CD4-positive, alpha-beta T cell (primary cell): ENCODE results near the gene SLC2A2. TPM values are rescaled to one million over a fixed set of nuclear protein-coding genes. Genes with fewer than 3 reads are reported as not detected.

Experiments used
- ATAC-seq: fragments of 200-7000 bp; cut with Tn5 transposase; one replicate; pipeline ENCODE4 v1.10.0; 2022; ENCODE audit warnings: mild to moderate bottlenecking; ENCODE audit not compliant: poor library complexity
- CTCF ChIA-PET: fragments of 350-600 bp; sonication (Branson Sonifier 250); formaldehyde crosslinking; loops from one replicate; lab custom pipeline; 2021; ENCODE audit warnings: antibody characterized with exemption, inconsistent platforms; lab: Charles Lee
- POLR2A ChIA-PET: fragments of 350-600 bp; sonication (Branson Sonifier 250); formaldehyde crosslinking; loops from one replicate; lab custom pipeline; 2021; ENCODE audit warnings: antibody characterized with exemption, inconsistent platforms; lab: Charles Lee
- DNase-seq, 14 experiments: peaks; one replicate each; pipeline ENCODE4 v3.0.0-alpha.2; 2013 to 2020; ENCODE audit warnings: mixed read lengths in 2 of 14
- H3K27ac ChIP-seq, 2 donors: one replicate each; pipeline versions ENCODE4 v1.5.1 to v1.7.0; 2013; ENCODE audit warnings: low read length in 2 of 2, low read depth in 1 of 2, mild to moderate bottlenecking in 1 of 2
- H3K27me3 ChIP-seq, 2 experiments: 1 replicate in 1 of 2; 2 replicates in 1 of 2; pipeline versions ENCODE4 v1.6.1 to v1.7.0; 2013; ENCODE audit warnings: low read length in 2 of 2, control low read depth in 1 of 2, mild to moderate bottlenecking in 1 of 2, moderate library complexity in 1 of 2; ENCODE audit not compliant: insufficient read depth in 2 of 2, control insufficient read depth in 1 of 2
- H3K36me3 ChIP-seq: one replicate; pipeline ENCODE4 v1.6.1; 2013; ENCODE audit warnings: low read length, control low read depth; ENCODE audit not compliant: insufficient read depth
- H3K4me1 ChIP-seq: one replicate; pipeline ENCODE4 v1.6.1; 2013; ENCODE audit warnings: low read length, control low read depth; ENCODE audit not compliant: insufficient read depth
- H3K4me3 ChIP-seq: one replicate; pipeline ENCODE4 v1.5.1; 2013; ENCODE audit warnings: mild to moderate bottlenecking, low read length, moderate library complexity
- H3K9me3 ChIP-seq, 2 experiments: 1 replicate in 1 of 2; 2 replicates in 1 of 2; pipeline versions ENCODE4 v1.6.1 to v1.7.0; 2013; ENCODE audit warnings: low read length in 2 of 2, mild to moderate bottlenecking in 2 of 2, control low read depth in 1 of 2, moderate library complexity in 1 of 2; ENCODE audit not compliant: control insufficient read depth in 1 of 2, insufficient read depth in 1 of 2
- H3K27ac Mint-ChIP-seq: one replicate; pipeline ENCODE4 v1.8.0; 2020; ENCODE audit warnings: mixed read lengths
- H3K27me3 Mint-ChIP-seq: one replicate; pipeline ENCODE4 v1.8.0; 2021; ENCODE audit warnings: mixed read lengths
- H3K36me3 Mint-ChIP-seq: one replicate; pipeline ENCODE4 v1.8.0; 2021; ENCODE audit warnings: low read depth, mixed read lengths
- H3K4me1 Mint-ChIP-seq: one replicate; pipeline ENCODE4 v1.8.0; 2021; ENCODE audit warnings: low read depth, mixed read lengths
- H3K4me3 Mint-ChIP-seq: one replicate; pipeline ENCODE4 v1.8.0; 2020; ENCODE audit warnings: mild to moderate bottlenecking, mixed read lengths
- H3K9me3 Mint-ChIP-seq: one replicate; pipeline ENCODE4 v1.8.0; 2020; ENCODE audit warnings: mixed read lengths
- CTCF ChIP-seq: fragments of 200-600 bp; IDR thresholded peaks from one replicate; pipeline ENCODE4 v1.8.0; 2022; ENCODE audit warnings: antibody characterized with exemption, mild to moderate bottlenecking
- intact Hi-C, 2 experiments: fragments of 100-400 bp; cut with DNase I in 1 of 2; cut with micrococcal nuclease in 1 of 2; formaldehyde crosslinking; loops; one replicate each; pipeline versions ENCODE4 v1.15.1 to v1.9.0; 2023 to 2025; cut with DNase I, micrococcal nuclease
- total RNA-seq, 174 experiments: library from RNA in 2 of 174; stranded (reverse) in 2 of 174; gene quantifications; one replicate each; pipeline ENCODE4 v1.2.3 and lab custom pipeline; 2021 to 2026

The SLC2A2 gene
- total RNA-seq, 2 experiments from 2014 or later = not detected

GRCh38 chr3:171011873-171012336 lies 14.6 kb downstream of the SLC2A2 start:
- Mint-ChIP-seq H3K4me1 (no peaks in the 10 kb centered on the region), H3K9me3 (no peaks in the 10 kb centered on the region), H3K36me3 (no peaks in the 10 kb centered on the region), H3K4me3 (no peak overlapping the region), H3K27me3 (peaks cover 7% of the 10 kb centered on the region), H3K27ac (no peak overlapping the region)
- CTCF ChIA-PET = no interaction called here
- TF ChIP-seq CTCF = no peak
- H3K9me3 ChIP-seq = no peaks in the 10 kb centered on the region
- H3K4me3 ChIP-seq = no peak overlapping the region
- no peaks in the 10 kb centered on the region for H3K36me3 ChIP-seq
- intact Hi-C loops = no loop called here
- DNase-seq (no peak), ATAC-seq (no peak)
- H3K4me1 ChIP-seq = no peaks in the 10 kb centered on the region
- POLR2A ChIA-PET = no interaction called here
- H3K27ac ChIP-seq = no peak overlapping the region
- no peaks in the 10 kb centered on the region for H3K27me3 ChIP-seq

DNA sequence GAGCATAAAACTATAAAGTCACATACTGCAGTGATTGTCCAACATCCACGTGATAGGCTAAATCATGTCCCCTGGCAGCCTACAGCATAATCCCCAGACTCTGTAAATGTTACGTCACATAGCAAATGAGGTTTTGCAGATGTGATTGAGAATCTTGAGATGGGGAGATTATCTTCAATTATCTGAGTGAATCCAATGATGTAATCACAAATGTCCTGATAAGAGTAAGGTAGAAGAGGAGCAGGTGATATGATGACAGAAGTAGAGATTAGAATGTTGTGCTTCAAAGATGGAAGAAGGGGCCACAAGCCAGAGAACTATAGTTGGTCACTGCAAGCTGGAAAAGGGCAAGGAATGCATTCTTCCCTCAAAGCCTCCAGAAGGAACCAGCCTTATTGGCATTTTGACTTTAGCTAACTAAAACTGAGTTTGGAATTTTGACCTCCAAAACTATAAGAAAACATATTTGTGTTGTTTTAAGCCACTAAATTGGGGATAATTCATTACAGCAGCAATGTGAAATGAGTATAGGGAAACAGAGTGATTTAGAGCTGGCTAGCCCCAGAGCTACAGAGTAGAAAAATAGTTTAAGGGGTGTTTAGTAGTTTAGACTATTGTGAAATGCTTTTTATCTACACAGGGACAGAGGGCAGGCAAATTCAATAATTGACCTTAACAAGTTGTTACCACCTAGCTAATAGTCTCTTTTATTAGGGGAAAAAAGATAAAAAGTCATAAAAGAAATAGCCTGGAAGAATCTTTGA lies 15.2 kb downstream of the SLC2A2 start:
- CTCF ChIA-PET = no interaction called here
- no peak overlapping the region for H3K27ac Mint-ChIP-seq
- Histone ChIP-seq H3K27me3 (no peaks in the 10 kb centered on the region), H3K9me3 (no peaks in the 10 kb centered on the region), H3K36me3 (no peaks in the 10 kb centered on the region), H3K4me1 (no peaks in the 10 kb centered on the region), H3K27ac (no peak overlapping the region), H3K4me3 (no peak overlapping the region)
- no peak for TF ChIP-seq CTCF
- no peak overlapping the region for H3K4me3 Mint-ChIP-seq
- no peaks in the 10 kb centered on the region for H3K36me3 Mint-ChIP-seq
- H3K9me3 Mint-ChIP-seq = no peaks in the 10 kb centered on the region
- no peak for DNase-seq
- intact Hi-C loops = no loop called here
- H3K4me1 Mint-ChIP-seq = no peaks in the 10 kb centered on the region
- POLR2A ChIA-PET = no interaction called here
- no peak for ATAC-seq
- H3K27me3 Mint-ChIP-seq = peaks cover 7% of the 10 kb centered on the region

DNA sequence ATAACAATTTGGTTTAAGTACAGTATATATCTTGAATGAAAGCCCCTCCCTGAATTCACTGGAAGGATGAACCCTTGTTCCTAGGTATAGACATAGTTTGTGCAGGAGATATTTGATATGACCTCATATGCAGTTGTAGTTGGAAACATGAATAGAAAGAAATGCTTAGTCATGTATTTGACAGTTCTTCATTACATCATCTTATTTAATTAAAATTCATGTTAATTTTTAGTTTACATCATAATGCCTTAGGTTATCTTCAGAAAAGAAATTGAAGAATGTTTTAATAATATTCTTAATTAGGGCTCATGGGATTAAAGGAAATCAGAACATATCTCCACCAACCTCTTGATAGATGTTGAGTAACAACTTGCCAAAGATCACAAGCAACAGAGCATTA lies 19.2 kb downstream of the SLC2A2 start:
- H3K36me3 ChIP-seq = no peaks in the 10 kb centered on the region
- DNase-seq (no peak), ATAC-seq (no peak)
- no peaks in the 10 kb centered on the region for H3K4me1 ChIP-seq
- no peak overlapping the region for H3K4me3 Mint-ChIP-seq
- H3K9me3 ChIP-seq = no peaks in the 10 kb centered on the region
- ChIA-PET POLR2A (no interaction called here), CTCF (no interaction called here)
- intact Hi-C loops = no loop called here
- H3K9me3 Mint-ChIP-seq = no peaks in the 10 kb centered on the region
- H3K36me3 Mint-ChIP-seq = no peaks in the 10 kb centered on the region
- H3K27me3 Mint-ChIP-seq = peaks cover 7% of the 10 kb centered on the region
- no peak overlapping the region for H3K27ac Mint-ChIP-seq
- no peak overlapping the region for H3K27ac ChIP-seq
- no peaks in the 10 kb centered on the region for H3K4me1 Mint-ChIP-seq
- H3K27me3 ChIP-seq = no peaks in the 10 kb centered on the region
- no peak for TF ChIP-seq CTCF
- no peak overlapping the region for H3K4me3 ChIP-seq
